ENCODE results near the gene MRPS23. TPM values are rescaled to one million over a fixed set of nuclear protein-coding genes. Genes with fewer than 3 reads are reported as not detected.

MRPS23 gene
- total RNA-seq, 1 donor from 2014 or later, result 86.3 TPM

- DNase-seq (peak; percentile 63), ATAC-seq (peak; percentile 50)
- intact Hi-C loops (cut with micrococcal nuclease), result no loop called here
Observed at GRCh38 chr17:57881783-57882351, 32.0 kb upstream of the MRPS23 start.

GRCh38 chr17:57881143-57881542 is 31.3 kb upstream of the MRPS23 start:
- ATAC-seq (peak; percentile 22), DNase-seq (no peak)
- intact Hi-C loops (cut with micrococcal nuclease), result no loop called here

GRCh38 chr17:57880086-57880456 is 30.2 kb upstream of the MRPS23 start:
- intact Hi-C loops (cut with micrococcal nuclease), result no loop called here
- ATAC-seq (no peak), DNase-seq (no peak)

GRCh38 chr17:57879437-57880085 is 29.7 kb upstream of the MRPS23 start:
- ATAC-seq (no peak), DNase-seq (no peak)
- intact Hi-C loops (cut with micrococcal nuclease), result no loop called here

- no peak for DNase-seq
- no peak for ATAC-seq
- intact Hi-C loops (cut with micrococcal nuclease), result no loop called here
Observed at GRCh38 chr17:57877803-57878377, 28.0 kb upstream of the MRPS23 start.

GRCh38 chr17:57876866-57877237 is 27.0 kb upstream of the MRPS23 start:
- intact Hi-C loops (cut with micrococcal nuclease), result no loop called here
- DNase-seq (no peak), ATAC-seq (no peak)

- DNase-seq, result no peak
- no peak for ATAC-seq
- intact Hi-C loops (cut with micrococcal nuclease), result no loop called here
Observed at GRCh38 chr17:57876023-57876865, 26.4 kb upstream of the MRPS23 start.

- ATAC-seq, result peak; percentile 88
- DNase-seq, result peak; percentile 87
- intact Hi-C loops (cut with micrococcal nuclease), result no loop called here
Observed at GRCh38 chr17:57875290-57876022, 25.6 kb upstream of the MRPS23 start.

- ATAC-seq (peak; percentile 70), DNase-seq (peak; percentile 82)
- intact Hi-C loops (cut with micrococcal nuclease), result no loop called here
Observed at GRCh38 chr17:57874434-57875289, 24.8 kb upstream of the MRPS23 start.

- intact Hi-C loops (cut with micrococcal nuclease), result no loop called here
- ATAC-seq, result no peak
- peak; percentile 16 for DNase-seq
Observed at GRCh38 chr17:57874058-57874419, 24.2 kb upstream of the MRPS23 start.

- no peak for ATAC-seq
- intact Hi-C loops (cut with micrococcal nuclease), result no loop called here
- peak; percentile 17 for DNase-seq
Observed at GRCh38 chr17:57873261-57874057, 23.6 kb upstream of the MRPS23 start.

- intact Hi-C loops (cut with micrococcal nuclease), result no loop called here
- ATAC-seq (no peak), DNase-seq (no peak)
Observed at GRCh38 chr17:57872536-57872935, 22.7 kb upstream of the MRPS23 start.

GRCh38 chr17:57871863-57872262 is 22.0 kb upstream of the MRPS23 start:
- ATAC-seq (no peak), DNase-seq (no peak)
- intact Hi-C loops (cut with micrococcal nuclease), result no loop called here

- intact Hi-C loops (cut with micrococcal nuclease), result no loop called here
- no peak for ATAC-seq
Observed at GRCh38 chr17:57871155-57871554, 21.3 kb upstream of the MRPS23 start.

GRCh38 chr17:57870283-57870635 is 20.4 kb upstream of the MRPS23 start:
- intact Hi-C loops (cut with micrococcal nuclease), result no loop called here
- DNase-seq (no peak), ATAC-seq (no peak)

More at GRCh38 chr17:57871155-57871554, 21.3 kb upstream of the MRPS23 start:
- no peak for DNase-seq

- ATAC-seq (no peak), DNase-seq (no peak)
- intact Hi-C loops (cut with micrococcal nuclease), result no loop called here
Observed at GRCh38 chr17:57869617-57870282, 19.9 kb upstream of the MRPS23 start.

- intact Hi-C loops (cut with micrococcal nuclease), result no loop called here
- DNase-seq (no peak), ATAC-seq (no peak)
Observed at GRCh38 chr17:57868910-57869616, 19.2 kb upstream of the MRPS23 start.

All from left ventricle myocardium superior (tissue), 1 donor.